K562 (cell line): ENCODE measurements around the gene PIK3CB. TPM values are rescaled to one million over a fixed set of nuclear protein-coding genes. Genes with fewer than 3 reads are reported as not detected.
A peak's percentile ranks its signal among the peaks of the same experiment; 100 is the strongest.

Experiments used
- AFF1 ChIP-seq, 2 experiments: fragments of 450-650 bp; IDR thresholded peaks; 2 replicates each; pipeline ENCODE4 v1.6.1; 2018; ENCODE audit warnings: mild to moderate bottlenecking in 2 of 2, low read depth in 1 of 2; ENCODE audit not compliant: partially characterized antibody in 2 of 2
- ARID3A ChIP-seq: IDR thresholded peaks from 2 replicates; pipeline ENCODE4 v1.6.1; 2012; ENCODE audit warnings: low read depth, low read length, improper control_type of control experiment, borderline replicate concordance
- ATF3 ChIP-seq, 2 experiments: fragments of 450-650 bp in 1 of 2; sonication (generic) in 1 of 2; formaldehyde crosslinking in 1 of 2; IDR thresholded peaks in 1 of 2; conservative IDR thresholded peaks in 1 of 2; 2 replicates each; pipeline versions ENCODE4 v1.6.1 to v1.8.1; 2016 to 2023; ENCODE audit warnings: mild to moderate bottlenecking in 2 of 2, moderate library complexity in 2 of 2, inconsistent platforms in 1 of 2, missing genetic modification reagents in 1 of 2
- DLX4 ChIP-seq: fragments of 250-450 bp; sonication (Bioruptor Pico); IDR thresholded peaks from 2 replicates; pipeline ENCODE4 v1.6.1; 2021; ENCODE audit warnings: mild to moderate bottlenecking
- GABPB1 ChIP-seq: sonication (generic); formaldehyde crosslinking; IDR thresholded peaks from 2 replicates; pipeline ENCODE4 v1.8.0; 2022; ENCODE audit warnings: mild to moderate bottlenecking, missing genetic modification reagents
- SAFB2 ChIP-seq: fragments of 200-400 bp; formaldehyde crosslinking; IDR thresholded peaks from 2 replicates; pipeline ENCODE4 v1.6.1; 2018; ENCODE audit warnings: borderline replicate concordance, low read length, low read depth, moderate library complexity; ENCODE audit not compliant: severe bottlenecking
- TCF3 ChIP-seq: sonication (generic); formaldehyde crosslinking; IDR thresholded peaks from 2 replicates; pipeline ENCODE4 v1.4.0; 2020; ENCODE audit warnings: mild to moderate bottlenecking, missing genetic modification reagents
- ZFP91 ChIP-seq: sonication (generic); formaldehyde crosslinking; IDR thresholded peaks from 2 replicates; pipeline ENCODE4 v1.8.0; 2022; ENCODE audit warnings: mild to moderate bottlenecking, missing genetic modification reagents
- ZNF239 ChIP-seq: fragments of 250-450 bp; sonication (Bioruptor Pico); IDR thresholded peaks from 2 replicates; pipeline ENCODE4 v1.4.0; 2020; ENCODE audit warnings: mild to moderate bottlenecking
- ZNF609 ChIP-seq: sonication (generic); formaldehyde crosslinking; IDR thresholded peaks from 2 replicates; pipeline ENCODE4 v1.8.1; 2023; ENCODE audit warnings: missing genetic modification reagents, mild to moderate bottlenecking, borderline replicate concordance
- polyA plus RNA-seq, 8 experiments: library from polyadenylated mRNA; depleted of rRNA in 4 of 8; stranded (reverse) in 5 of 8; unstranded in 3 of 8; fragments of >200 nt; fragmentation: Nextera tagmentation in 2 of 8; fragmentation: Illumina TruSeq in 1 of 8; extraction: Ambion mirVana in 2 of 8; extraction: Trizol in 1 of 8; gene quantifications; 2 replicates each; pipeline versions ENCODE4 v1.2.1 to v1.2.3, GENCODE V29; 2011 to 2014; ENCODE audit warnings: inconsistent platforms in 1 of 8, missing spikeins in 1 of 8
- total RNA-seq, 7 experiments: library from RNA; depleted of rRNA in 6 of 7; stranded (reverse); fragments of >200 nt in 6 of 7; fragmentation: Illumina TruSeq in 2 of 7; extraction: Trizol in 2 of 7; gene quantifications; 2 replicates each; pipeline versions ENCODE4 v1.2.1 to v1.2.3, GENCODE V29; 2011 to 2021; ENCODE audit warnings: low replicate concordance in 1 of 7

Gene PIK3CB
- total and polyA plus RNA-seq, 9 of the 15 experiments (the other 6 are each of a cell fraction or from before 2014, with no cell fraction given), result 15.3 to 62.6 (median 28.3) TPM

- TF ChIP-seq ARID3A, result peak; percentile 47; the same call in 1 of the 2 replicates
- TF ChIP-seq AFF1 (IDR thresholded peaks at IDR 0.05; ENCODE audit: low read depth in 1 of 2, partially characterized antibody in 2 of 2), result peak in 1 of 2 experiments; percentile 63
- TF ChIP-seq ZFP91 (CRISPR knock-in tag), result no peak
- peak; percentile 67 for TF ChIP-seq TCF3
- no peak; the same call in 1 of the 2 replicates for TF ChIP-seq GABPB1 (CRISPR knock-in tag)
- TF ChIP-seq ATF3 (IDR thresholded peaks at IDR 0.05), result peak; percentile 76
- no peak; the same call in 1 of the 2 replicates for TF ChIP-seq ATF3 (CRISPR knock-in tag; conservative IDR thresholded peaks at IDR 0.05)
- TF ChIP-seq ZNF239 (CRISPR knock-in tag), result peak; percentile 73
- no peak for TF ChIP-seq SAFB2
- no peak for TF ChIP-seq DLX4 (CRISPR knock-in tag)
- TF ChIP-seq ZNF609, result no peak
Observed at GRCh38 chr3:138862924-138863775, 28.4 kb upstream of the PIK3CB start (continued).
